WTC11 (cell line): Measurements from ENCODE around the gene FXYD6. TPM values are rescaled to one million over a fixed set of nuclear protein-coding genes. Genes with fewer than 3 reads are reported as not detected.
"Not testable (repeated sequence)": the region's sequence is repeated elsewhere in the genome, so short reads cannot be mapped to it uniquely, and the experiment has no call there.

ENCODE experiments used
- ATAC-seq: fragments of 200-7000 bp; cut with Tn5 transposase; 2 replicates; pipeline ENCODE4 v1.10.0; 2021; ENCODE audit warnings: mild to moderate bottlenecking, moderate library complexity
- CTCF ChIA-PET: fragments of 300-600 bp; sonication (Branson Sonifier 250); formaldehyde crosslinking; loops from one replicate; lab custom pipeline; 2021; ENCODE audit warnings: antibody characterized with exemption; lab: Charles Lee
- POLR2A ChIA-PET: fragments of 350-600 bp; sonication (Branson Sonifier 250); formaldehyde crosslinking; loops from one replicate; lab custom pipeline; 2021; ENCODE audit warnings: antibody characterized with exemption; lab: Charles Lee
- DNase-seq: peaks from one replicate; pipeline ENCODE4 v3.0.0; 2021; ENCODE audit warnings: low spot score
- H3K27ac Mint-ChIP-seq: 2 replicates; pipeline ENCODE4 v1.8.0; 2021; ENCODE audit warnings: mixed read lengths
- H3K27me3 Mint-ChIP-seq: 2 replicates; pipeline ENCODE4 v1.8.0; 2021; ENCODE audit warnings: low read depth, mild to moderate bottlenecking, moderate library complexity, mixed read lengths
- H3K36me3 Mint-ChIP-seq: 2 replicates; pipeline ENCODE4 v1.8.0; 2021; ENCODE audit warnings: mixed read lengths
- H3K4me1 Mint-ChIP-seq: 2 replicates; pipeline ENCODE4 v1.8.0; 2022; ENCODE audit warnings: mixed read lengths
- H3K4me3 Mint-ChIP-seq: 2 replicates; pipeline ENCODE4 v1.8.0; 2021; ENCODE audit warnings: mild to moderate bottlenecking, moderate library complexity, mixed read lengths
- H3K9me3 Mint-ChIP-seq: 2 replicates; pipeline ENCODE4 v1.8.0; 2021; ENCODE audit warnings: mixed read lengths
- ARID4B ChIP-seq: sonication (generic); formaldehyde crosslinking; IDR thresholded peaks from 2 replicates; pipeline ENCODE4 v1.8.0; 2023; ENCODE audit warnings: missing genetic modification reagents, mild to moderate bottlenecking, borderline replicate concordance
- ATF1 ChIP-seq: sonication (generic); formaldehyde crosslinking; IDR thresholded peaks from 2 replicates; pipeline ENCODE4 v1.8.1; 2023; ENCODE audit warnings: mild to moderate bottlenecking, moderate library complexity, missing genetic modification reagents
- CTCF ChIP-seq: fragments of 200-600 bp; IDR thresholded peaks from 2 replicates; pipeline ENCODE4 v1.8.0; 2022; ENCODE audit warnings: antibody characterized with exemption
- ERG ChIP-seq: fragments of 250-450 bp; sonication (Bioruptor Pico); IDR thresholded peaks from 2 replicates; pipeline ENCODE4 v1.8.0; 2021; ENCODE audit warnings: mild to moderate bottlenecking
- FOXJ3 ChIP-seq: sonication (generic); formaldehyde crosslinking; IDR thresholded peaks from 2 replicates; pipeline ENCODE4 v1.9.0; 2021; ENCODE audit warnings: missing genetic modification reagents, mild to moderate bottlenecking, borderline replicate concordance
- HMGA2 ChIP-seq: fragments of 250-450 bp; sonication (Bioruptor Pico); IDR thresholded peaks from 2 replicates; pipeline ENCODE4 v1.4.0; 2021; ENCODE audit warnings: mild to moderate bottlenecking, moderate library complexity
- MAX ChIP-seq: sonication (generic); formaldehyde crosslinking; IDR thresholded peaks from 2 replicates; pipeline ENCODE4 v1.8.0; 2022; ENCODE audit warnings: mild to moderate bottlenecking, missing genetic modification reagents
- MYBL2 ChIP-seq: sonication (generic); formaldehyde crosslinking; IDR thresholded peaks from 2 replicates; pipeline ENCODE4 v1.8.1; 2023; ENCODE audit warnings: mild to moderate bottlenecking, moderate library complexity, missing genetic modification reagents
- OVOL2 ChIP-seq: fragments of 250-450 bp; sonication (Bioruptor Pico); IDR thresholded peaks from 2 replicates; pipeline ENCODE4 v1.9.0; 2021; ENCODE audit warnings: mild to moderate bottlenecking, borderline replicate concordance
- RORB ChIP-seq: fragments of 250-450 bp; sonication (Bioruptor Pico); IDR thresholded peaks from 2 replicates; pipeline ENCODE4 v1.9.0; 2021; ENCODE audit warnings: mild to moderate bottlenecking
- SOX15 ChIP-seq: fragments of 250-450 bp; sonication (Bioruptor Pico); IDR thresholded peaks from 2 replicates; pipeline ENCODE4 v1.9.0; 2021; ENCODE audit warnings: mild to moderate bottlenecking
- TP53 ChIP-seq: sonication (generic); formaldehyde crosslinking; IDR thresholded peaks from 2 replicates; pipeline ENCODE4 v1.8.1; 2023; ENCODE audit warnings: mild to moderate bottlenecking, missing genetic modification reagents
- ZBTB21 ChIP-seq: sonication (generic); formaldehyde crosslinking; IDR thresholded peaks from 2 replicates; pipeline ENCODE4 v1.8.1; 2023; ENCODE audit warnings: mild to moderate bottlenecking, missing genetic modification reagents, borderline replicate concordance
- ZBTB43 ChIP-seq: sonication (generic); formaldehyde crosslinking; IDR thresholded peaks from 2 replicates; pipeline ENCODE4 v1.8.1; 2023; ENCODE audit warnings: mild to moderate bottlenecking, missing genetic modification reagents
- ZNF232 ChIP-seq: sonication (generic); formaldehyde crosslinking; IDR thresholded peaks from 2 replicates; pipeline ENCODE4 v1.8.0; 2022; ENCODE audit warnings: mild to moderate bottlenecking, missing genetic modification reagents
- ZNF263 ChIP-seq: sonication (generic); formaldehyde crosslinking; IDR thresholded peaks from 2 replicates; pipeline ENCODE4 v1.8.1; 2022; ENCODE audit warnings: low read depth, mild to moderate bottlenecking, moderate library complexity, missing genetic modification reagents
- ZNF425 ChIP-seq: fragments of 250-450 bp; sonication (Bioruptor Pico); conservative IDR thresholded peaks from 2 replicates; pipeline ENCODE4 v1.9.0; 2021; ENCODE audit warnings: mild to moderate bottlenecking
- ZNF532 ChIP-seq: fragments of 250-450 bp; sonication (Bioruptor Pico); IDR thresholded peaks from 2 replicates; pipeline ENCODE4 v1.9.0; 2021; ENCODE audit warnings: mild to moderate bottlenecking, borderline replicate concordance
- total RNA-seq: library from RNA; stranded (reverse); gene quantifications from 3 replicates; pipeline ENCODE4 v1.2.3, GENCODE V29; 2021

The FXYD6 gene
- total RNA-seq, 1 experiment from 2014 or later: 26.2 TPM

- no peak for TF ChIP-seq ARID4B (CRISPR knock-in tag)
- TF ChIP-seq ERG (CRISPR knock-in tag): no peak
- TF ChIP-seq ATF1 (CRISPR knock-in tag): no peak
Observed at GRCh38 chr11:117868088-117868487, 8.4 kb downstream of the FXYD6 start (continued).

GRCh38 chr11:117866526-117866925 is 9.9 kb downstream of the FXYD6 start:
- no peak for TF ChIP-seq ZBTB21 (CRISPR knock-in tag)
- no peak for TF ChIP-seq ZNF232 (CRISPR knock-in tag)
- no peak for TF ChIP-seq FOXJ3 (CRISPR knock-in tag)
- no peak for TF ChIP-seq SOX15
- no peak for TF ChIP-seq OVOL2 (CRISPR knock-in tag)
- no peak for TF ChIP-seq ZNF532 (CRISPR knock-in tag)
- no peak for TF ChIP-seq CTCF
- TF ChIP-seq RORB: no peak
- TF ChIP-seq MAX (CRISPR knock-in tag): no peak
- TF ChIP-seq MYBL2: no peak
- no peak for TF ChIP-seq ZNF425 (CRISPR knock-in tag)
- no peak for TF ChIP-seq TP53 (CRISPR knock-in tag)
- no peak for TF ChIP-seq ZBTB43 (CRISPR knock-in tag)
- TF ChIP-seq ZNF263 (CRISPR knock-in tag): no peak
- TF ChIP-seq HMGA2: no peak
- no peaks in the 10 kb centered on the region for H3K9me3 Mint-ChIP-seq
- POLR2A ChIA-PET: no interaction called here
- no peak overlapping the region for H3K27ac Mint-ChIP-seq
- no peak overlapping the region for H3K4me3 Mint-ChIP-seq
- no peak for ATAC-seq
- CTCF ChIA-PET: interaction anchor here (1.8 kb wide), 1 partner anchor 80 kb away, joined by 7 read pairs; no protein-coding TSS in a partner anchor
- no peak for DNase-seq
- peaks cover 48% of the 10 kb centered on the region for H3K4me1 Mint-ChIP-seq
- no peaks in the 10 kb centered on the region for H3K36me3 Mint-ChIP-seq
- peaks cover 52% of the 10 kb centered on the region for H3K27me3 Mint-ChIP-seq

GRCh38 chr11:117865546-117865945 is 10.9 kb downstream of the FXYD6 start:
- H3K4me3 Mint-ChIP-seq, H3K27ac Mint-ChIP-seq, H3K9me3 Mint-ChIP-seq, DNase-seq, H3K36me3 Mint-ChIP-seq, ATAC-seq, POLR2A ChIA-PET: not testable (repeated sequence)
- peaks cover 46% of the 10 kb centered on the region for H3K27me3 Mint-ChIP-seq
- CTCF ChIA-PET: interaction anchor here (1.8 kb wide), 1 partner anchor 81 kb away, joined by 7 read pairs; no protein-coding TSS in a partner anchor
- H3K4me1 Mint-ChIP-seq: peaks cover 50% of the 10 kb centered on the region
